Measurements from ENCODE around the gene FGF6. TPM values are rescaled to one million over a fixed set of nuclear protein-coding genes. Genes with fewer than 3 reads are reported as not detected.
A peak's percentile ranks its signal among the peaks of the same experiment; 100 is the strongest.

The FGF6 gene
- total RNA-seq, 4 donors from 2014 or later = not detected

DNA sequence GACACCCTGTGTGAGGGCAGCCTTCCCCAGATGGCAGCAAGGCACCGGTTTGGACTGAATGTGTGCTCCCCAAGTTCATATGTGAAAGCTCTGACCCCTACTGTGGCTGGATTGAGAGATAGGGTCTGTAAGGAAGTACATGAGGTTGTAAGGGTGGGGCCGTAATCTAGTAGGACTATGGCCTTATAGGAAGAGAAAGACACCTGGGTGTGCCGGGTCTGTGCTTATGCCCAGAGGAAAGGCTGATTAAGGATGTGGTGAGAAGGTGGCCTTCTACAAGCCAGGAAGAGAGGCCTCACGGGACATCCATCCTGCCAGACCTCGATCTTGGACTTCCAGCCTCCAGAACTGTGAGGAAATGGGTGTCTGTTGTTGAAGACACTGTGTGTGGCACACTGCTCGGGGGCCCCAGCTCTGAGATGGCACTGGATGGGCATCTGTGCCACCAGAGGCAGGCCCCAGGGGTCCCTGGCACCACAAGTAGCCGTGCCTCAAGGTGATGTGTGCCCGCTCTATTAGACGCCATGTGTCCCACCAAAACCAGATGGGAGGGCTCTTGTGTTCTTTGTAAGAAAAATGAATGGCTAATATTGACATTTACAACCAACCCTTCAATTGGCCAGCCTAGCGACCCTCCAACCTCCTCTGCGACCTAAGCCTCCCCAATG lies 22.0 kb downstream of the FGF6 start:
- Histone ChIP-seq H3K4me1 (peaks cover 0 to 2% (median 0%) of the 10 kb centered on the region in 3 donors), H3K27ac (no peak overlapping the region), H3K27me3 (no peaks in the 10 kb centered on the region), H3K4me3 (no peak overlapping the region), H3K36me3 (no peaks in the 10 kb centered on the region), H3K9me3 (no peaks in the 10 kb centered on the region)
- TF ChIP-seq POLR2AphosphoS5 (IDR thresholded peaks at IDR 0.05) = no peak
- TF ChIP-seq, protein P1, sequence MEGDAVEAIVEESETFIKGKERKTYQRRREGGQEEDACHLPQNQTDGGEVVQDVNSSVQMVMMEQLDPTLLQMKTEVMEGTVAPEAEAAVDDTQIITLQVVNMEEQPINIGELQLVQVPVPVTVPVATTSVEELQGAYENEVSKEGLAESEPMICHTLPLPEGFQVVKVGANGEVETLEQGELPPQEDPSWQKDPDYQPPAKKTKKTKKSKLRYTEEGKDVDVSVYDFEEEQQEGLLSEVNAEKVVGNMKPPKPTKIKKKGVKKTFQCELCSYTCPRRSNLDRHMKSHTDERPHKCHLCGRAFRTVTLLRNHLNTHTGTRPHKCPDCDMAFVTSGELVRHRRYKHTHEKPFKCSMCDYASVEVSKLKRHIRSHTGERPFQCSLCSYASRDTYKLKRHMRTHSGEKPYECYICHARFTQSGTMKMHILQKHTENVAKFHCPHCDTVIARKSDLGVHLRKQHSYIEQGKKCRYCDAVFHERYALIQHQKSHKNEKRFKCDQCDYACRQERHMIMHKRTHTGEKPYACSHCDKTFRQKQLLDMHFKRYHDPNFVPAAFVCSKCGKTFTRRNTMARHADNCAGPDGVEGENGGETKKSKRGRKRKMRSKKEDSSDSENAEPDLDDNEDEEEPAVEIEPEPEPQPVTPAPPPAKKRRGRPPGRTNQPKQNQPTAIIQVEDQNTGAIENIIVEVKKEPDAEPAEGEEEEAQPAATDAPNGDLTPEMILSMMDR (IDR thresholded peaks at IDR 0.05) = no peak
- TF ChIP-seq EP300 (IDR thresholded peaks at IDR 0.05) = no peak
- TF ChIP-seq POLR2A (IDR thresholded peaks at IDR 0.05) = no peak
- 85 to 92% methylated on average over 7 of the region's 11 CpGs for WGBS, 2 donors (ENCODE audit: low coverage in 1 of 2)
- no peak for ATAC-seq

DNA sequence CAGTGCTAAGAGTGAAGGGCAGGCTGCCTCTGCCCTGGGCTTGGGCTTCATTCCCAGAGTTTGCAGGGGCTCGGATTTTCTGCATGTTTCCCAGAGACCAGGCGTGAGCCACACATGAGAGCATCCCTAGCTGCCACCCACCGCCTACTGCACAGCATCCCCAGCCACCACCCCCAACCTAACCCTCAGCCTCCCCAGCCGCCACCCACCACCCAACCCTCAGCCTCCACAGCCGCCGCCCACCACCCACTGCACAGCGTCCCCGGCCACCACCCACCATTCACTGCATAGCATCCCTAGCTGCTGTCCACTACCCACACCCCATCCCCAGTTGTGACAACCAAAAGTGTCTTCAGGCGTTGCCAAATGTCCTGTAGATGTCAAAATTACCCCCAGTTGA lies 22.6 kb downstream of the FGF6 start:
- WGBS, 2 donors (ENCODE audit: low coverage in 1 of 2) = 85 to 100% methylated on average over 1 to 3 of the region's 9 CpGs
- no peak for ATAC-seq
- no peaks in the 10 kb centered on the region for H3K9me3 ChIP-seq
- no peak overlapping the region for H3K4me3 ChIP-seq
- no peaks in the 10 kb centered on the region for H3K27me3 ChIP-seq
- peaks cover 0 to 9% (median 0%) of the 10 kb centered on the region in 3 donors for H3K4me1 ChIP-seq
- no peak overlapping the region for H3K27ac ChIP-seq
- TF ChIP-seq, protein P1 (IDR thresholded peaks at IDR 0.05) = no peak
- no peak for TF ChIP-seq POLR2AphosphoS5 (IDR thresholded peaks at IDR 0.05)
- H3K36me3 ChIP-seq = no peaks in the 10 kb centered on the region

DNA sequence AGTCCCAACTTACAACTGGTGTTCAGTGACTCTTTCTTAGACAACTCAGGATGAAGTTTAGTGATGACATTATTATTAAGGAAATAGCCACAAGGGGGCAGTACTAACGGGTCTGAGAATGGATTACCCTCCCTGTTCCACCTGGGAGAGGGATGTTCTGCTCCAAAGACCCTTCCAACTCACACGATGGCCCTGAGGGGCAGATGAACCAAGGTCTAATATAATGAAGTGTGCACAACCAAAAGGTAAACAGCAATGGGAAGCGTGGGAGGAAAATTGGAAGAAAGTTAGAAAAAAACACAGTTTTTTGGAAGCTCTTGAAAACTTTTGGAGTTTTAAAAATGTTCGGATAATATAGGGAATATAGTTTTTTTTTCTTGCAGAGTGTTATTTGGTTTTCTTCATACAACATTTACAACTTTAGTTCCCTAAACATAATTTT lies 24.0 kb downstream of the FGF6 start:
- ATAC-seq = no peak
- TF ChIP-seq POLR2AphosphoS5 (IDR thresholded peaks at IDR 0.05) (no peak), EP300 (IDR thresholded peaks at IDR 0.05) (no peak), POLR2A (IDR thresholded peaks at IDR 0.05) (no peak)
- TF ChIP-seq, protein P1 (IDR thresholded peaks at IDR 0.05) = peak in 3 of 4 experiments; percentile 29 to 54 (median 44)

DNA sequence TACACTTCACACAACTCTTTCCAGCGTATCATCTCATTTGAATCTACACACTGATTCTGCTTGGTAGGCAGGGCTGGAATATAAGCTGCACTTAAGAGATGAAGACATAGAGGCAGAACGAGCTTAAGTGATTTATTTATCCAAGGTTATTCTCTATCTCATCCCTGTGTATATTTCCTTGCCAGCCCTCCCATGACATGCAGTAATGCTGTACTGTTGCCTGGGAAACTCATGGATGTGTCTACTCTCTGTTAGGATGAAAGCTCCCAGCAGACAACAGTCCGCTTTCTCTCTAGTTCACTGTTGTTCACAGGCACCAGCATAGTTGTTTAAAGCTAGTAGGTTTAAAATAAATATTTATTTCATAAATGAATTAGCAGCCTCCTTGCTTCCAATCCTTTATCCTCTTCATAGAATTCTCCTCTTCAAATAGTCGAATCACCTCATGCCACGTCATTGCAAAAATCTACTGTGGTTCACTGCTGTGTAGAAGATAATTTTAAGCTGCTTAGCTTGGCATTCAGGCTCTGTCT lies 25.4 kb downstream of the FGF6 start:
- 29 to 46% methylated on average over 3 to 5 of the region's 5 CpGs for WGBS, 2 donors (ENCODE audit: low coverage in 1 of 2)
- ATAC-seq = no peak

More for the DNA sequence above, 24.0 kb downstream of the FGF6 start:
- no peak overlapping the region for H3K27ac ChIP-seq
- H3K4me3 ChIP-seq = no peak overlapping the region
- no peaks in the 10 kb centered on the region for H3K27me3 ChIP-seq
- no peaks in the 10 kb centered on the region for H3K9me3 ChIP-seq
- 0 to 35% methylated on average over 2 to 4 of the region's 4 CpGs for WGBS, 2 donors (ENCODE audit: low coverage in 1 of 2)
- peaks cover 0 to 21% (median 0%) of the 10 kb centered on the region in 3 donors for H3K4me1 ChIP-seq
- H3K36me3 ChIP-seq = no peaks in the 10 kb centered on the region

More for the DNA sequence above, 25.4 kb downstream of the FGF6 start:
- Histone ChIP-seq H3K27ac (peak overlapping the region in 3 of 4 donors; percentile 11 to 41 (median 40)), H3K36me3 (no peaks in the 10 kb centered on the region), H3K9me3 (no peaks in the 10 kb centered on the region), H3K4me3 (no peak overlapping the region), H3K4me1 (peaks cover 0 to 26% (median 0%) of the 10 kb centered on the region in 3 donors), H3K27me3 (no peaks in the 10 kb centered on the region)
- TF ChIP-seq, protein P1 (IDR thresholded peaks at IDR 0.05) = no peak
- TF ChIP-seq POLR2AphosphoS5 (IDR thresholded peaks at IDR 0.05) (no peak), EP300 (IDR thresholded peaks at IDR 0.05) (no peak), POLR2A (IDR thresholded peaks at IDR 0.05) (no peak)

Data from gastroesophageal sphincter (tissue), 4 donors.